Neural progenitor cell (in vitro differentiated cells): ENCODE measurements around the gene TSHZ1.

Experiments
- CTCF ChIP-seq: fragments of 200-600 bp; sonication (generic); IDR thresholded peaks from 2 replicates; pipeline ENCODE4 v1.5.1; 2017; ENCODE audit warnings: antibody characterized with exemption, mild to moderate bottlenecking
- EZH2 ChIP-seq: fragments of 200-600 bp; sonication (generic); IDR thresholded peaks from 2 replicates; pipeline ENCODE4 v1.6.1; 2017; ENCODE audit warnings: antibody characterized with exemption, mild to moderate bottlenecking, moderate library complexity

GRCh38 chr18:75335511-75335910, 124.9 kb downstream of the TSHZ1 start:
- TF ChIP-seq CTCF (no peak), EZH2 (no peak)
